Bronchial epithelial cell (primary cell): Measurements from ENCODE around the gene CIITA. TPM values are rescaled to one million over a fixed set of nuclear protein-coding genes. Genes with fewer than 3 reads are reported as not detected.
"Not testable (repeated sequence)": the region's sequence is repeated elsewhere in the genome, so short reads cannot be mapped to it uniquely, and the experiment has no call there.

ENCODE experiments used
- DNase-seq: peaks from one replicate; pipeline ENCODE4 v3.0.0-alpha.2; 2010; ENCODE audit warnings: low read depth
- FAIRE-seq: peaks from 2 replicates; lab custom pipeline; 2011; peaks lifted over from hg19 to GRCh38; lab: Jason Lieb, UNC
- H3K27me3 ChIP-seq: 2 replicates; pipeline ENCODE4 v1.5.1; 2011; ENCODE audit warnings: low read length; ENCODE audit not compliant: control insufficient read depth, insufficient read depth
- H3K36me3 ChIP-seq: 2 replicates; pipeline ENCODE4 v1.5.1; 2011; ENCODE audit warnings: low read length; ENCODE audit not compliant: control insufficient read depth, insufficient read depth
- H3K4me3 ChIP-seq: 2 replicates; pipeline ENCODE4 v1.5.1; 2011; ENCODE audit warnings: mild to moderate bottlenecking, low read depth, low read length, control low read depth
- CTCF ChIP-seq: IDR thresholded peaks from 2 replicates; pipeline ENCODE4 v1.5.1; 2011; ENCODE audit warnings: mild to moderate bottlenecking, moderate library complexity, low read length, control low read depth, inconsistent platforms; ENCODE audit not compliant: insufficient read depth, severe bottlenecking
- total RNA-seq: library from RNA; depleted of rRNA; stranded (reverse); fragments of >200 nt; gene quantifications from 2 replicates; pipeline ENCODE4 v1.2.1, GENCODE V29; 2014

CIITA gene
- total RNA-seq, 1 donor from 2014 or later: not detected

GRCh38 chr16:10964039-10964890, 87.3 kb downstream of the CIITA start:
- peak; percentile 99 for TF ChIP-seq CTCF
- H3K4me3 ChIP-seq: no peak overlapping the region
- DNase-seq (peak; percentile 59), FAIRE-seq (no peak)
- no peaks in the 10 kb centered on the region for H3K27me3 ChIP-seq
- H3K36me3 ChIP-seq: peaks cover 9% of the 10 kb centered on the region

GRCh38 chr16:10964891-10965326, 87.9 kb downstream of the CIITA start:
- no peak for TF ChIP-seq CTCF
- H3K27me3 ChIP-seq: no peaks in the 10 kb centered on the region
- peaks cover 9% of the 10 kb centered on the region for H3K36me3 ChIP-seq
- FAIRE-seq: no peak
- no peak overlapping the region for H3K4me3 ChIP-seq
- no peak for DNase-seq

GRCh38 chr16:10965440-10966061, 88.5 kb downstream of the CIITA start:
- Histone ChIP-seq H3K4me3 (no peak overlapping the region), H3K27me3 (no peaks in the 10 kb centered on the region), H3K36me3 (peaks cover 9% of the 10 kb centered on the region)
- TF ChIP-seq CTCF: no peak
- DNase-seq (no peak), FAIRE-seq (no peak)

GRCh38 chr16:10966129-10966528, 89.1 kb downstream of the CIITA start:
- DNase-seq (no peak), FAIRE-seq (no peak)
- TF ChIP-seq CTCF: no peak
- H3K36me3 ChIP-seq: peaks cover 11% of the 10 kb centered on the region
- no peak overlapping the region for H3K4me3 ChIP-seq
- H3K27me3 ChIP-seq: no peaks in the 10 kb centered on the region

GRCh38 chr16:10966559-10966958, 89.6 kb downstream of the CIITA start:
- not testable (repeated sequence) for H3K4me3 ChIP-seq, FAIRE-seq, H3K27me3 ChIP-seq, DNase-seq
- peaks cover 12% of the 10 kb centered on the region for H3K36me3 ChIP-seq

GRCh38 chr16:10967986-10968385, 91.0 kb downstream of the CIITA start:
- H3K36me3 ChIP-seq: peaks cover 13% of the 10 kb centered on the region
- FAIRE-seq: no peak
- H3K4me3 ChIP-seq: no peak overlapping the region
- DNase-seq: no peak
- no peak for TF ChIP-seq CTCF
- H3K27me3 ChIP-seq: no peaks in the 10 kb centered on the region
